Measurements from ENCODE around the gene ZC3H7A.

Gene ZC3H7A

GRCh38 chr16:11726008-11726407, 71.0 kb downstream of the ZC3H7A start:
- no peak for DNase-seq (ENCODE audit: insufficient read length, low spot score)
- FAIRE-seq: no peak
- no peak for TF ChIP-seq POLR2A (IDR thresholded peaks at IDR 0.05; ENCODE audit: low read depth, low read length)

DNA sequence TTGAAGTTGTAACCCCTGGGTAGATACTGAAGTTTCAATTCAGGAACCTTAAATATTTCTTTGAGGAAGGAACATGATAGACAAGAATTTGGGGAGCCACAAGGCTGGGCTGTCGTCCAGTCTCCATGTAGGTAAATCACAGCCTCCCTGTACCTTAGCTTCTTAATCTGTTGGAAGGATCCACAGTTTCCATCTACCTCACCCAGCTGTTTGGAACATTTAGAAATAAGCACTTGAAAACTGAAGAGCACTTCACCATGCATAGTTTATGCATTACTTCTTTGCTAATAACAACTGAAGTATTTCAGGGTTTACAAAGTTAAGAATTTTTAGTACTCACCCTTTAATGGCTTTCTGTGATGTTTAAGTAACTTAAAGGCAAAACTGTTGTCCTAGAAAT, 71.6 kb downstream of the ZC3H7A start:
- FAIRE-seq: no peak
- DNase-seq (ENCODE audit: insufficient read length, low spot score): no peak
- TF ChIP-seq POLR2A (IDR thresholded peaks at IDR 0.05; ENCODE audit: low read depth, low read length): no peak

DNA sequence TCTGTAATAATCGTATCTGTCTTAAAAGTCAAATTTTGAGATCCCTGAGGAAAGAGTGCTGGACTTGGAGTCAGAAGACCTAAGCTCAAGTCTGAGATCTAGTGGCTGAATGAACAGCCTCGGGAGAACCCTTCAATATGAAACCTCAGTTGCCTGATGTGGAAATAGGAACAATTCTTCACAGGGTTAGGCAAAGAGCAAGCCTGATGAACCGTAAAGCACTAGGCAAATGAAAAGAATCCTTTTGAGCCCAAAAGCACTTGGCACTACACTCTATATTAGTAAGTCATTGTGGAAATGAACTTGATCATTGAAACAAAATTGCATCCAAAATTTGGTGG, 74.6 kb downstream of the ZC3H7A start:
- DNase-seq (ENCODE audit: insufficient read length, low spot score) (no peak), FAIRE-seq (no peak)
- TF ChIP-seq POLR2A (IDR thresholded peaks at IDR 0.05; ENCODE audit: low read depth, low read length): no peak

DNA sequence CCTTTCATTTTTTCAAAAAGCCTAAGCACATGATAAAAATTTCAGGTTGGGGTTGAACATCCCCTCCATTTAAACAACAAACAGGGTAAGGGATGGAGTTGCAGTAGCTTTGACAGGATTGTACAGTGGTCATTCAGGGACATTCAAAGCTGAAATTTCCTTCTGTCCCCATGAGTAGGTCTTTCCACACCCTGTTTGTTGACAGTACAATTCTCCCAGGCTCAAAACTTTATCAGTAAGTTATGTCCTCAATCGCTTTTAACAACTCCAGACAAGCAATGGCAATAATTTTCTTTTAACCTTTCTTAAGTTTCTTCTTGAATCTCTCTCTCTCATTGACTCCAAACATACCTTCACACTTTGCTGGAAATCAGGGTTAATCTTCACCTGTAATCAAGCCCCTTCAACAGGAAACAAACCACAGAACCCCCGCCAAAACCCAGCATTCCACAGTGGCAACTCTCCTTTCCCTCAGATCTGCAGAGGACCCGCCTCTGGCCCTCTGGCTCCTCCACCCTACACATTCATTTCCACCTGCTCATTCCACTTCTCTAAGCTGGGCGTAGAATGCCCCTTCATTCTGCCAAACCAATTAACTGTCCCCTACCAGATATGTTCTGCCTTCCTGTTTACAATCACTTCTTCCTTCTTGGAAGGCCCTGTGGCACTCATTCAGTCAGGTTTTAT, 75.1 kb downstream of the ZC3H7A start:
- no peak for DNase-seq (ENCODE audit: insufficient read length, low spot score)
- TF ChIP-seq POLR2A (IDR thresholded peaks at IDR 0.05; ENCODE audit: low read depth, low read length): no peak
- no peak for FAIRE-seq

GRCh38 chr16:11719762-11720161, 77.3 kb downstream of the ZC3H7A start:
- DNase-seq (ENCODE audit: insufficient read length, low spot score) (no peak), FAIRE-seq (no peak)
- TF ChIP-seq POLR2A (IDR thresholded peaks at IDR 0.05; ENCODE audit: low read depth, low read length): no peak

DNA sequence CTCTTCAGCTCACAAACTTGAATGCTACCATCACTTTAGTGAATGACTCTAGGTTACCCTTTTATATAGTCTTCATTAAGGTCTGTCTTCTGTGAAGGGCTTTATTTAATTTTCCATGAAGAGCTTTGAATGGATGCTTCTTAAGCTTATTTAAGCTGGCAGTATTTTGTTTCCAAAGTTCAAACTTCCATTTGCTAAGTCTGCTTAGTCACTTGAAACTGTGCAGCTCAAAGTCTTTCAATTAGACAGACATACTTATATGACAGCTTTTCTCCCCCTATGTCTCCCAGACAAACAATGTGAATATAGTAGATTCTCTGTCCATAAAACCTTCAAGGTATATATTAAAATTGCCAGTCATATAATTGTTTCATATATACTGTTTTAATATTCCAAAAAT, 77.9 kb downstream of the ZC3H7A start:
- no peak for FAIRE-seq
- TF ChIP-seq POLR2A (IDR thresholded peaks at IDR 0.05; ENCODE audit: low read depth, low read length): no peak
- DNase-seq (ENCODE audit: insufficient read length, low spot score): no peak

DNA sequence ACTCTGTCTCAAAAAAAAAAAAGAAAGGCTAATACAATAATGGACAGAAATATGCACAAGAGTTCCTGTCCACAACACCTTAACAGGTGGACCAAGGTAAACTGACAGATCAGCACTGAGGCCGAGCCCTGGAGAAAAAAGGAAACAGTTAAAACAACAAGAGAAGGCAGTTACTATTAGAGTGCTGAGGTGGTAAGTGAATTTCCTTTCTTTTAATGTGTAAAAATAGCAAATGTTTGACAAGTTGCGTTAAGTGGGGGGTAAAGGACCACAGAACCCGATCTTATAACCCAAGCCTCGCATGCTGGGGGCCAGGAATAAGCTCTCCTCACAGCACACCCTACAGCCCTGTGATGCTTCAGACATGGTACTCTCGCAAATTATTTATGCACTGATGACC, 79.2 kb downstream of the ZC3H7A start:
- FAIRE-seq (no peak), DNase-seq (ENCODE audit: insufficient read length, low spot score) (no peak)

GRCh38 chr16:11716336-11716735, 80.7 kb downstream of the ZC3H7A start:
- no peak for FAIRE-seq
- TF ChIP-seq POLR2A (IDR thresholded peaks at IDR 0.05; ENCODE audit: low read depth, low read length): no peak
- no peak for DNase-seq (ENCODE audit: insufficient read length, low spot score)

More for the DNA sequence above, 79.2 kb downstream of the ZC3H7A start:
- no peak for TF ChIP-seq POLR2A (IDR thresholded peaks at IDR 0.05; ENCODE audit: low read depth, low read length)

DNA sequence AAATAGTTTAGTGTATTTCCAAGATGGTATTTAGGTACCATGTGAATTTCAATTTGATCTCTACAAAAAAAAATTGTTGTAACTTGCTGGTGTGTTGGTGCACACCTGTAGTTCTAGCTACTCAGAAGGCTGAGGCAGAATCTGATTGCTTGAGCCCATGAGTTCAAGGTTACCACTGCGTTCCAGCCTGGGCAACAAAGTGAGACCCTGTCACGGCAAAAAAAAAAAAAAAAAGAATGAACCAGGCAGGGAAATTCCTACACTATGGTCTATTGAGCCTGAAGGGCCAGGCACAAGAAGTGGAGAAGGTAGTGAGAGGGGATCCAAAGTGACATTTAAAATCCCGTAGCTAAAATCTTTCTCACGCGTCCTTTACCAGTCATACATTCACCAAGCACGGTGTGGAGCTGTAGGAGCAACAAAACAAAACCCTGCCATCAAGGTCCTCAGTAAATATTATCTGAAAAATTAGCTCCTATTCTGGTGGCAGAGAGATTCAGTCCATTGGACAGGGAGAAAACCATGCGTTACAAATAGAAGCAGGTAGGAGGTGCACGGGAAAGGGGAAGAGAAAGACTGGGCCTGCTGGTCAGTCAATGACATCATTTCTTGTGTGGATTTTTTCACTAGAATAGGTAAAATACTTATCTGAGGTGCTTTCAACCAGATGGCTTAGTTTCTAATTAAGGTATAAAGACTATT, 81.7 kb downstream of the ZC3H7A start:
- TF ChIP-seq POLR2A (IDR thresholded peaks at IDR 0.05; ENCODE audit: low read depth, low read length): no peak
- FAIRE-seq (no peak), DNase-seq (ENCODE audit: insufficient read length, low spot score) (no peak)

- TF ChIP-seq POLR2A (IDR thresholded peaks at IDR 0.05; ENCODE audit: low read depth, low read length): no peak
- DNase-seq (ENCODE audit: insufficient read length, low spot score) (no peak), FAIRE-seq (no peak)
Observed at GRCh38 chr16:11712122-11712521, 84.9 kb downstream of the ZC3H7A start.

DNA sequence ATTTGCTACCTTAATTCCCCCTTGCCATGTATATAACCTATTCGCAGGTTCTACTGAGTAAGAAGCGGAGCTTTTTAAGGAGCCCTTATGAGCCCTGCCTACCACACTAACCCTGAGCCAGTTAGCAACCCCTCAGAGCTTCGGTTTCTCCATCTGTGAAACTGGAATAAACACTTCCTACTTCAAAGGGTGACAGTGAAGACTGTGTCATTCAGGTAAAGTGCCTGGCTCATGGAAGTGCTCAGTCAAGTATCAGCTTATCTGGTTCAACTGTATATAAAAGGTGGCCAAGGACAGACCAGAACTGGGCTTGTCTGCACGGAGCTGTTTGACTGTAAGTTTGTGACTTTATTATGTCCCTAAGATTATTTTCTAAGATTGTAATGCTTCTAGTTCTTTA, 85.4 kb downstream of the ZC3H7A start:
- DNase-seq (ENCODE audit: insufficient read length, low spot score) (no peak), FAIRE-seq (no peak)
- no peak for TF ChIP-seq POLR2A (IDR thresholded peaks at IDR 0.05; ENCODE audit: low read depth, low read length)

DNA sequence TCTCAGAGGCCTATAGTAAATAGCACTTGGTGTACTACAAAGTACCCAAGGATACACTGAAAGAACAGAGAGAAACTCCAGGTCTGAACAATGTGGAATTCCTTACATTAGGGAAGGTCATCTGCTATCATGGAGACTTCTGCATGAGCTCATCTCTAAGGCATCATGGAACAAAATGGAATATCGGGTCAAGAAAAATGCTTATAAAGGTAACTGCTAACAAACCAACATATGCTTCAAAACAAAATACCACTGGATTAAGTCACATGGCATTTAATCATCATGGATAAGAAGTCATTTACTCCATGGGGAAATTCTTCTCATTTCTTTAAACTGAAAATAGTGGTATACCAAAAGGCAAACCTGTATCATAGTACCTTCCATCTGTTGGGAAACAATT, 88.6 kb downstream of the ZC3H7A start:
- DNase-seq (ENCODE audit: insufficient read length, low spot score): no peak
- FAIRE-seq: no peak
- TF ChIP-seq POLR2A (IDR thresholded peaks at IDR 0.05; ENCODE audit: low read depth, low read length): no peak

DNA sequence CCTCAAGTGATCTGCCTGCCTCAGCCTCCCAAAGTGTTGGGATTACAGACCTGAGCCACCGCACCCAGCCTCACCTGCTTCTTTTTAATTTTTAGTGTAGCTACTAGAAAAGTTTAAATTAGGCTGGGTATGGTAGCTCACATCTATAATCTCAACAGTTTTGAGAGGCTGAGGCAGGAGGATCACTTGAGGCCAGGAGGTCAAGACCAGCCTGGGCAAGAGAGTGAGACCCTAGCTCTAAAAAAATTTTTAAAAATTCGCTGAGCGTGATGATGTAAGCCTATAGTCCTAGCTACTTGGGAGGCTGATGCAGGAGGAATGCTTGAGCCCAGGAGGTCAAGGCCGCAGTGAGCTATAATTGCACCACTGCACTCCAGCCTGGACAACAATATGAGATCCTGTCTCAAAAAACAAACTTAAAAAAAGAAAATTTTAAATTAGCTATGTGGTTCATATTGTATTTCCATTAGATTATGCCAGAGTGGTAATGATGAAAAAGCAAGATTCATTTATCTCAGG, 89.3 kb downstream of the ZC3H7A start:
- DNase-seq (ENCODE audit: insufficient read length, low spot score) (no peak), FAIRE-seq (no peak)
- no peak for TF ChIP-seq POLR2A (IDR thresholded peaks at IDR 0.05; ENCODE audit: low read depth, low read length)

DNA sequence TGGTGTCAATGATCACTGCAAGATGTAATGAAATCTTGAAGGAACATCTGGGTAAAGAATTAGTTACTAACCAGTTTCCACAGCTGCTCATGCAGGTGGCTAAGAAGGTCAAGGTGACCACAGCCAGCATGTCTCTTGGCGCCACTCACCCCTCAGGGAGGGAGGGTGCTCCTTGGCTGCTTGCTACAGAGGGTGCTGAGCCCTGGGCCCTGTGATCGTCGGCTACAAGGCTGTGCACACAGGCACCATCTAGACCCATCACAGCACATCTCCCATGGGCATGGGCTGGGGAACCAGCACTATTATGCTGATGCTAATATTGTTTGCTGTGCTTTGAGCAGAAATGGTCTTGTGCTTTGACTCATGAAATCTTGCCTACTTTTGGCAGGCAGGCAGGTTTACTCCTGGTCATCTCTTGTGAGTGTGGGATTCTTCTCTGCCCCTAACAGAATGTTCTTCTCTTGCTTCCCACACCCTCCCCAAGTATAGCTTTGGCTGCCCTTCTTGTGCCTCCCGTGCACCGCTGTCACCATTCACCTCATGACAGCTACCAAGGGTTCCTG, 90.8 kb downstream of the ZC3H7A start:
- no peak for TF ChIP-seq POLR2A (IDR thresholded peaks at IDR 0.05; ENCODE audit: low read depth, low read length)
- no peak for DNase-seq (ENCODE audit: insufficient read length, low spot score)
- FAIRE-seq: no peak

All from H54 (cell line).